ENCODE results near the gene ZNF641. TPM values are rescaled to one million over a fixed set of nuclear protein-coding genes. Genes with fewer than 3 reads are reported as not detected.

ZNF641 gene
- total and polyA plus RNA-seq, 8 donors, result 8.0 to 14.4 (median 11.3) TPM

DNA sequence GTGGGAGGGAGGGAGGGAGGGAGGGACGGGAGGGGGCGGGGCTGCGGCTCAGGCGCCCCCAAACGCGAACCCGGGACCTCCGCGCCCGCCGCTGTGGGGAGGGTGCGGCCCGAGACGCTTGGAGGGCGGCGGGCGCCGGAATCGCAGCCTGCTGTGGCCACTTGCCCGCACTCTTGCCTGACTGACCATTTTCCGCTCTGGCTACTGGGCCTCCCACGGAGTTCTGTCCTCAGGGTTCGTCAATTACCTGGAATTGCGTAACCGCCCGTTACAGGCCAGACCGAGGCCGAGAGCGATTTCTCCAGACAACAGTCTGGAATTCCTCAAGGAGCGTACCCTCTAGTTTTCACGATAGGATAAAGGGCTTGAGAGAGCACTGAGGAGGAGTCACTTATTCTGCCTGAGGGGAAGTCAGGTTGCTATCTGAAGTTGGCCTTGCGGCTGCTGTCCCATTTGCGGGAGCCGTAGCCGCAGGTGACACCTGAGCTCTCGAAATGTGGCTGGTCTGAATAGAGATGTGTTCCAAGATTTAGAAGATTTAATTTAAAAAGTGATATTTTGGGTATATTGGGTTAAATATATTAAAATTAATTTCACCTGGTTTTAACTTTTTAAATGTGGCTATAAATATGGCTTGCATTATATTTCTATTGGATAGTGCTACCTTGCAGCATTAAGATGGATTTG lies 446 bp upstream of the ZNF641 start:
- Histone ChIP-seq H3K4me1 (peaks cover 5 to 15% (median 6%) of the 10 kb centered on the region in 3 donors), H3K27me3 (no peaks in the 10 kb centered on the region), H3K4me3 (peak overlapping the region; percentile 69 to 86 (median 76)), H3K27ac (peak overlapping the region; percentile 95 to 96 (median 96)), H3K36me3 (peaks cover 0 to 15% (median 4%) of the 10 kb centered on the region in 3 donors), H3K9me3 (no peaks in the 10 kb centered on the region)
- 1% methylated on average over 33 to 36 of the region's 36 CpGs for WGBS, 2 donors
- FAIRE-seq, result no peak
- no peak for TF ChIP-seq CTCF (IDR thresholded peaks at IDR 0.05)
- ATAC-seq, result peak; percentile 69 to 84 (median 81)
- peak in 4 of 6 donors; percentile 69 to 78 (median 77) for DNase-seq
- intact Hi-C loops (cut with DNase I), result no loop called here

DNA sequence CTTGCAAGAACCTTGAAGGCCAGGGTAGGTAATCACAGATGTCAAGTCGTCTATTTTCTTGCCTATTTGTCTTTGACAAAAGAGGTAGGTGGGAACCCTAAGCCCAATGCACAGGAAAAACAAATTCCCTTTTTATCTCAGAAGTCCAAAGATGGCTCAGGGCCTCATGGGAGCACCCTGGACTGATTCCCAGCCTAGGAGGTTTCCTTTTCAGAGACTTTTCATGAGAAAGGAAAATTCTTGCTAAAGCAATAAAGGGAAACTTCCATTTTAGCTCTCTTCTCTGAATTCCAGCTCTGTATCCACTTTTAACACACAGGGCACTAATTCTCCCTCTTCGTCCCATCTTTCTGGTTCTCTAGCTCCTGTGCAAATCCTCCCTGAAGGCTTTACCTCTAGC lies 1.2 kb downstream of the ZNF641 start:
- H3K27ac ChIP-seq, result peak overlapping the region in 3 of 4 donors; percentile 95 to 96 (median 95)
- H3K27me3 ChIP-seq, result no peaks in the 10 kb centered on the region
- TF ChIP-seq CTCF (IDR thresholded peaks at IDR 0.05), result no peak
- peaks cover 5 to 15% (median 6%) of the 10 kb centered on the region in 3 donors for H3K4me1 ChIP-seq
- FAIRE-seq (no peak), ATAC-seq (no peak), DNase-seq (no peak)
- 24 to 25% methylated on average over 2 of the region's 2 CpGs for WGBS, 2 donors
- H3K4me3 ChIP-seq, result peak overlapping the region in 2 of 4 donors; percentile 69 to 86
- H3K36me3 ChIP-seq, result peaks cover 0 to 29% (median 4%) of the 10 kb centered on the region in 3 donors
- intact Hi-C loops (cut with DNase I), result no loop called here
- no peaks in the 10 kb centered on the region for H3K9me3 ChIP-seq

DNA sequence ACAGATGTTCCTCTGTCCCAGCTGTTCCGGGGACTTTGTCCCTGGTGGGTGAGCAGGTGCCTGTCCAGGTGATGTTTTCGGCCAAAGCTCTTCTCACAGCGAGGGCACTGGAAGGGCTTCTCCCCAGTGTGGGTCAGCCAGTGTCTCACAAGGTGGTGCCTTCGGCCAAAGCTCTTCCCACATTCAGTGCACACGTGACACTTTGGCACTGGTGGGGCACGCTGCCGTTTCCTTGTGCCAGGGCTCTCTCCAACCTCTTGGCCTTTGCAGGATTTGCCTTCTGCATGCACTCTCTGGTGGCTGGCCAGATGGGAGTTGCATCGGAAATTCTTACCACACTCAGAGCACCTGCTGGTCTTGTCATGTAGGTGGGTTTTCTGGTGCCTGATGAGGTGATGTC lies 7.7 kb downstream of the ZNF641 start:
- intact Hi-C loops (cut with DNase I), result no loop called here
- Histone ChIP-seq H3K27ac (no peak overlapping the region), H3K36me3 (peaks cover 8 to 57% (median 12%) of the 10 kb centered on the region in 3 donors), H3K4me1 (no peaks in the 10 kb centered on the region), H3K4me3 (no peak overlapping the region), H3K9me3 (no peaks in the 10 kb centered on the region), H3K27me3 (no peaks in the 10 kb centered on the region)
- DNase-seq (no peak), ATAC-seq (no peak), FAIRE-seq (no peak)
- TF ChIP-seq CTCF (IDR thresholded peaks at IDR 0.05), result no peak
- 92 to 97% methylated on average over 8 of the region's 8 CpGs for WGBS, 2 donors

DNA sequence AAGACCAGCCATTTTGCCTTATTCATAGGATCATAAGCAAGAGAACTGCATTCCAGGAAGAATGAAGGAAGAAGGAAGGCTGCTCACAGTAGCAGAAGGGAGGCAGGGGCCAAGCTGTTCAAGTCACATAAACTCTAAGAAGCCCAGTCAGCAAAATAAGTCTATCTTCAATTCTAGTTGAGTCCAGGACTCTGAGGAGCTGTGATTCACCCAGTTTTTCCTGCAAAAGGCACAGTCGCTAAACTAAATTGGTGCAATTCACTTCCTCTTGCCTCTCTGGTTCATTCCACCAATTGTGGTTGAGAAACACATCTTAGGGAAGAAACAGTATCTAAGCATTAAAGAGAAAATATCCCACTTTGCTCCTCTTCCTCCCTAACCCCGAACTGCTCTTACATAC lies 9.8 kb downstream of the ZNF641 start:
- no peak for FAIRE-seq
- no peak for DNase-seq
- 84 to 91% methylated on average over 2 of the region's 2 CpGs for WGBS, 2 donors
- peaks cover 4 to 39% (median 12%) of the 10 kb centered on the region in 3 donors for H3K36me3 ChIP-seq
- no peak for TF ChIP-seq CTCF (IDR thresholded peaks at IDR 0.05)
- no peaks in the 10 kb centered on the region for H3K9me3 ChIP-seq
- ATAC-seq, result peak in 2 of 4 donors; percentile 14 to 26
- intact Hi-C loops (cut with DNase I), result no loop called here
- no peaks in the 10 kb centered on the region for H3K27me3 ChIP-seq
- no peak overlapping the region for H3K27ac ChIP-seq
- H3K4me3 ChIP-seq, result no peak overlapping the region
- H3K4me1 ChIP-seq, result no peaks in the 10 kb centered on the region

- TF ChIP-seq CTCF (IDR thresholded peaks at IDR 0.05), result no peak
- peaks cover 4 to 28% (median 12%) of the 10 kb centered on the region in 3 donors for H3K36me3 ChIP-seq
- no peaks in the 10 kb centered on the region for H3K4me1 ChIP-seq
- WGBS, 2 donors, result 94 to 99% methylated on average over 3 of the region's 3 CpGs
- H3K27ac ChIP-seq, result no peak overlapping the region
- FAIRE-seq (no peak), DNase-seq (no peak), ATAC-seq (no peak)
- intact Hi-C loops (cut with DNase I), result no loop called here
- no peaks in the 10 kb centered on the region for H3K27me3 ChIP-seq
- H3K4me3 ChIP-seq, result no peak overlapping the region
- H3K9me3 ChIP-seq, result no peaks in the 10 kb centered on the region
Measured at GRCh38 chr12:48339442-48340117, 11.1 kb downstream of the ZNF641 start.

Data from pancreas (tissue), 10 donors.